SJCRH30 (cell line): ENCODE results near the gene DNAH1. TPM values are rescaled to one million over a fixed set of nuclear protein-coding genes. Genes with fewer than 3 reads are reported as not detected.

ENCODE experiments used
- DNase-seq, 2 experiments: peaks; one replicate each; pipeline ENCODE4 v3.0.0-alpha.2; 2015 to 2020
- H3K27ac ChIP-seq: fragments of 250-450 bp; sonication (Bioruptor Pico); 2 replicates; pipeline ENCODE4 v1.5.1; 2020; ENCODE audit warnings: mild to moderate bottlenecking, moderate library complexity
- H3K27me3 ChIP-seq: fragments of 250-450 bp; sonication (Bioruptor Pico); 2 replicates; pipeline ENCODE4 v1.5.1; 2020; ENCODE audit warnings: mild to moderate bottlenecking, moderate library complexity
- H3K36me3 ChIP-seq: fragments of 250-450 bp; sonication (Bioruptor Pico); 2 replicates; pipeline ENCODE4 v1.5.1; 2020; ENCODE audit warnings: mild to moderate bottlenecking, moderate library complexity
- H3K4me1 ChIP-seq: fragments of 250-450 bp; sonication (Bioruptor Pico); 2 replicates; pipeline ENCODE4 v1.5.1; 2020; ENCODE audit warnings: mild to moderate bottlenecking, moderate library complexity
- H3K4me3 ChIP-seq: fragments of 250-450 bp; sonication (Bioruptor Pico); 2 replicates; pipeline ENCODE4 v1.5.1; 2020; ENCODE audit warnings: mild to moderate bottlenecking, moderate library complexity
- H3K9me3 ChIP-seq: fragments of 250-450 bp; sonication (Bioruptor Pico); replicated peaks from 2 replicates; pipeline ENCODE4 v1.5.1; 2020; ENCODE audit warnings: mild to moderate bottlenecking, moderate library complexity
- total RNA-seq: library from RNA; depleted of rRNA; stranded (reverse); fragments of >200 nt; shearing (Covaris generic); gene quantifications from 2 replicates; pipeline ENCODE4 v1.2.3, GENCODE V29; 2014

The DNAH1 gene
- total RNA-seq, 1 experiment from 2014 or later, result 0.14 TPM

- Histone ChIP-seq H3K27me3 (no peaks in the 10 kb centered on the region), H3K27ac (no peak overlapping the region), H3K4me3 (no peak overlapping the region), H3K9me3 (no peaks in the 10 kb centered on the region), H3K4me1 (peaks cover 9% of the 10 kb centered on the region; the same call in 1 of the 2 replicates), H3K36me3 (peaks cover 26% of the 10 kb centered on the region)
- DNase-seq, result no peak
These were observed 92.3 kb downstream of the DNAH1 start for GRCh38 chr3:52408466-52408865.

GRCh38 chr3:52415800-52416199, 99.7 kb downstream of the DNAH1 start:
- no peaks in the 10 kb centered on the region for H3K27me3 ChIP-seq
- no peak overlapping the region for H3K4me3 ChIP-seq
- H3K27ac ChIP-seq, result no peak overlapping the region
- no peaks in the 10 kb centered on the region for H3K36me3 ChIP-seq
- no peaks in the 10 kb centered on the region for H3K9me3 ChIP-seq
- peaks cover 13% of the 10 kb centered on the region for H3K4me1 ChIP-seq
- DNase-seq, result no peak

GRCh38 chr3:52420388-52420787, 104.3 kb downstream of the DNAH1 start:
- Histone ChIP-seq H3K27ac (no peak overlapping the region), H3K9me3 (no peaks in the 10 kb centered on the region), H3K36me3 (no peaks in the 10 kb centered on the region), H3K27me3 (no peaks in the 10 kb centered on the region), H3K4me1 (peaks cover 16% of the 10 kb centered on the region), H3K4me3 (no peak overlapping the region)
- DNase-seq, result peak; percentile 37 to 72

GRCh38 chr3:52422669-52423068, 106.5 kb downstream of the DNAH1 start:
- no peak overlapping the region for H3K4me3 ChIP-seq
- DNase-seq, result no peak
- H3K27me3 ChIP-seq, result no peaks in the 10 kb centered on the region
- H3K4me1 ChIP-seq, result peaks cover 16% of the 10 kb centered on the region
- no peaks in the 10 kb centered on the region for H3K9me3 ChIP-seq
- no peaks in the 10 kb centered on the region for H3K36me3 ChIP-seq
- H3K27ac ChIP-seq, result no peak overlapping the region

- Histone ChIP-seq H3K27ac (no peak overlapping the region), H3K4me1 (peaks cover 16% of the 10 kb centered on the region), H3K27me3 (no peaks in the 10 kb centered on the region), H3K36me3 (no peaks in the 10 kb centered on the region), H3K9me3 (no peaks in the 10 kb centered on the region), H3K4me3 (no peak overlapping the region)
- DNase-seq, result no peak
These were observed 107.1 kb downstream of the DNAH1 start for GRCh38 chr3:52423173-52423572.

GRCh38 chr3:52428151-52429005, 112.3 kb downstream of the DNAH1 start:
- H3K4me3 ChIP-seq, result no peak overlapping the region
- H3K27ac ChIP-seq, result no peak overlapping the region
- peaks cover 11% of the 10 kb centered on the region for H3K4me1 ChIP-seq
- no peaks in the 10 kb centered on the region for H3K36me3 ChIP-seq
- H3K27me3 ChIP-seq, result no peaks in the 10 kb centered on the region; the same call in 1 of the 2 replicates
- DNase-seq, result peak; percentile 50 to 84
- H3K9me3 ChIP-seq, result no peaks in the 10 kb centered on the region

- H3K4me3 ChIP-seq, result no peak overlapping the region
- no peak overlapping the region for H3K27ac ChIP-seq
- no peaks in the 10 kb centered on the region for H3K36me3 ChIP-seq
- H3K27me3 ChIP-seq, result no peaks in the 10 kb centered on the region; the same call in 1 of the 2 replicates
- no peaks in the 10 kb centered on the region for H3K9me3 ChIP-seq
- peaks cover 11% of the 10 kb centered on the region for H3K4me1 ChIP-seq
- no peak for DNase-seq
These were observed 112.9 kb downstream of the DNAH1 start for GRCh38 chr3:52429031-52429430.

GRCh38 chr3:52429779-52430415, 113.8 kb downstream of the DNAH1 start:
- peak; percentile 43 to 45 for DNase-seq
- Histone ChIP-seq H3K27me3 (no peaks in the 10 kb centered on the region; the same call in 1 of the 2 replicates), H3K36me3 (no peaks in the 10 kb centered on the region), H3K27ac (no peak overlapping the region), H3K4me1 (peaks cover 8% of the 10 kb centered on the region), H3K4me3 (no peak overlapping the region), H3K9me3 (no peaks in the 10 kb centered on the region)

GRCh38 chr3:52430416-52430810, 114.3 kb downstream of the DNAH1 start:
- Histone ChIP-seq H3K4me3 (no peak overlapping the region), H3K4me1 (peaks cover 7% of the 10 kb centered on the region; the same call in 1 of the 2 replicates), H3K9me3 (no peaks in the 10 kb centered on the region), H3K36me3 (no peaks in the 10 kb centered on the region), H3K27me3 (no peaks in the 10 kb centered on the region; the same call in 1 of the 2 replicates), H3K27ac (no peak overlapping the region)
- DNase-seq, result no peak

GRCh38 chr3:52431459-52432223, 115.5 kb downstream of the DNAH1 start:
- Histone ChIP-seq H3K9me3 (no peaks in the 10 kb centered on the region), H3K27ac (no peak overlapping the region), H3K4me1 (peaks cover 13% of the 10 kb centered on the region), H3K4me3 (no peak overlapping the region), H3K36me3 (no peaks in the 10 kb centered on the region), H3K27me3 (no peaks in the 10 kb centered on the region; the same call in 1 of the 2 replicates)
- DNase-seq, result no peak

GRCh38 chr3:52432225-52432624, 116.1 kb downstream of the DNAH1 start:
- H3K9me3 ChIP-seq, result no peaks in the 10 kb centered on the region
- H3K4me3 ChIP-seq, result no peak overlapping the region
- H3K27ac ChIP-seq, result no peak overlapping the region
- H3K36me3 ChIP-seq, result no peaks in the 10 kb centered on the region
- DNase-seq, result no peak
- H3K4me1 ChIP-seq, result peaks cover 19% of the 10 kb centered on the region
- H3K27me3 ChIP-seq, result no peaks in the 10 kb centered on the region; the same call in 1 of the 2 replicates

- H3K27ac ChIP-seq, result no peak overlapping the region
- H3K9me3 ChIP-seq, result no peaks in the 10 kb centered on the region
- peaks cover 22% of the 10 kb centered on the region for H3K4me1 ChIP-seq
- H3K4me3 ChIP-seq, result no peak overlapping the region
- no peak for DNase-seq
- H3K27me3 ChIP-seq, result no peaks in the 10 kb centered on the region; the same call in 1 of the 2 replicates
- no peaks in the 10 kb centered on the region for H3K36me3 ChIP-seq
These were observed 116.6 kb downstream of the DNAH1 start for GRCh38 chr3:52432691-52433141.

GRCh38 chr3:52433328-52433995, 117.3 kb downstream of the DNAH1 start:
- H3K27ac ChIP-seq, result no peak overlapping the region
- no peaks in the 10 kb centered on the region; the same call in 1 of the 2 replicates for H3K27me3 ChIP-seq
- no peak overlapping the region for H3K4me3 ChIP-seq
- peaks cover 22% of the 10 kb centered on the region for H3K4me1 ChIP-seq
- no peaks in the 10 kb centered on the region for H3K36me3 ChIP-seq
- no peaks in the 10 kb centered on the region for H3K9me3 ChIP-seq
- no peak for DNase-seq

- Histone ChIP-seq H3K27ac (no peak overlapping the region), H3K4me1 (peaks cover 22% of the 10 kb centered on the region), H3K36me3 (no peaks in the 10 kb centered on the region), H3K27me3 (no peaks in the 10 kb centered on the region; the same call in 1 of the 2 replicates), H3K9me3 (no peaks in the 10 kb centered on the region), H3K4me3 (no peak overlapping the region)
- no peak for DNase-seq
These were observed 117.9 kb downstream of the DNAH1 start for GRCh38 chr3:52433996-52434479.
